DOHH2 (cell line): ENCODE measurements around the gene CENPA.

Experiments
- CTCF ChIP-seq: fragments of 200-600 bp; sonication (generic); IDR thresholded peaks from one replicate; pipeline ENCODE4 v1.5.1; 2014; ENCODE audit warnings: antibody characterized with exemption, mild to moderate bottlenecking, low read depth, low read length; ENCODE audit not compliant: poor library complexity, severe bottlenecking
- EZH2phosphoT487 ChIP-seq: fragments of 200-600 bp; sonication (generic); IDR thresholded peaks from 2 replicates; pipeline ENCODE4 v1.6.1; 2017; ENCODE audit warnings: borderline replicate concordance, mild to moderate bottlenecking, antibody characterized with exemption, low read length, moderate library complexity, mixed read lengths

GRCh38 chr2:26784570-26785234, 1.2 kb upstream of the CENPA start:
- no peak for TF ChIP-seq CTCF
- TF ChIP-seq EZH2phosphoT487 = no peak
